ENCODE measurements around the gene RBM23. TPM values are rescaled to one million over a fixed set of nuclear protein-coding genes. Genes with fewer than 3 reads are reported as not detected.

Gene RBM23
- total RNA-seq, 4 donors from 2014 or later = 81.9 to 633 (median 298) TPM

GRCh38 chr14:22905627-22906026 lies 13.3 kb downstream of the RBM23 start:
- no peak for DNase-seq (ENCODE audit: low spot score in 2 of 2)

GRCh38 chr14:22903742-22904087 lies 15.2 kb downstream of the RBM23 start:
- Histone ChIP-seq H3K9me3 (no peaks in the 10 kb centered on the region), H3K27me3 (no peaks in the 10 kb centered on the region), H3K27ac (no peak overlapping the region), H3K36me3 (peaks cover 2 to 85% (median 7%) of the 10 kb centered on the region in 3 donors), H3K4me3 (no peak overlapping the region), H3K4me1 (peaks cover 0 to 8% (median 0%) of the 10 kb centered on the region in 4 donors)
- no peak for DNase-seq (ENCODE audit: low spot score in 2 of 2)
- WGBS, 2 donors = 75 to 86% methylated on average over 2 of the region's 2 CpGs
- no peak for TF ChIP-seq EP300 (IDR thresholded peaks at IDR 0.05)
- no peak for TF ChIP-seq CTCF (IDR thresholded peaks at IDR 0.05)
- no peak for TF ChIP-seq POLR2A (IDR thresholded peaks at IDR 0.05)

More at GRCh38 chr14:22905627-22906026, 13.3 kb downstream of the RBM23 start:
- Histone ChIP-seq H3K27me3 (no peaks in the 10 kb centered on the region), H3K4me1 (no peaks in the 10 kb centered on the region), H3K4me3 (no peak overlapping the region), H3K9me3 (no peaks in the 10 kb centered on the region), H3K36me3 (peaks cover 2 to 100% (median 16%) of the 10 kb centered on the region in 3 donors), H3K27ac (no peak overlapping the region)
- WGBS, 2 donors = 85 to 96% methylated on average over 4 of the region's 4 CpGs
- no peak for TF ChIP-seq POLR2A (IDR thresholded peaks at IDR 0.05)
- TF ChIP-seq CTCF (IDR thresholded peaks at IDR 0.05) = no peak

GRCh38 chr14:22901799-22902198 lies 17.1 kb downstream of the RBM23 start:
- Histone ChIP-seq H3K36me3 (peaks cover 2 to 71% (median 7%) of the 10 kb centered on the region in 3 donors), H3K27me3 (no peaks in the 10 kb centered on the region), H3K9me3 (no peaks in the 10 kb centered on the region), H3K4me3 (no peak overlapping the region), H3K27ac (no peak overlapping the region), H3K4me1 (peaks cover 0 to 8% (median 0%) of the 10 kb centered on the region in 4 donors)
- no peak for TF ChIP-seq EP300 (IDR thresholded peaks at IDR 0.05)
- no peak for TF ChIP-seq POLR2A (IDR thresholded peaks at IDR 0.05)
- TF ChIP-seq CTCF (IDR thresholded peaks at IDR 0.05) = no peak
- no peak for DNase-seq (ENCODE audit: low spot score in 2 of 2)
- WGBS, 2 donors = 83 to 93% methylated on average over 7 of the region's 7 CpGs

- peak overlapping the region in 1 of 4 donors; percentile 46 for H3K27ac ChIP-seq
- peak in 1 of 2 donors; percentile 78 for DNase-seq (ENCODE audit: low spot score in 2 of 2)
- H3K27me3 ChIP-seq = no peaks in the 10 kb centered on the region
- peaks cover 0 to 56% (median 2%) of the 10 kb centered on the region in 3 donors for H3K36me3 ChIP-seq
- peaks cover 0 to 8% (median 0%) of the 10 kb centered on the region in 4 donors for H3K4me1 ChIP-seq
- no peak overlapping the region for H3K4me3 ChIP-seq
- WGBS, 2 donors = 27 to 33% methylated on average over 3 of the region's 3 CpGs
- no peak for TF ChIP-seq POLR2A (IDR thresholded peaks at IDR 0.05)
- no peak for TF ChIP-seq EP300 (IDR thresholded peaks at IDR 0.05)
- peak in 4 of 5 experiments; percentile 10 to 58 (median 51) for TF ChIP-seq CTCF (IDR thresholded peaks at IDR 0.05)
- no peaks in the 10 kb centered on the region for H3K9me3 ChIP-seq
Measured at GRCh38 chr14:22900081-22900799, 18.7 kb downstream of the RBM23 start.

GRCh38 chr14:22898302-22899090 lies 20.5 kb downstream of the RBM23 start:
- 61 to 63% methylated on average over 8 of the region's 8 CpGs for WGBS, 2 donors
- no peaks in the 10 kb centered on the region for H3K27me3 ChIP-seq
- H3K4me3 ChIP-seq = no peak overlapping the region
- no peak overlapping the region for H3K27ac ChIP-seq
- no peaks in the 10 kb centered on the region for H3K9me3 ChIP-seq
- TF ChIP-seq EP300 (IDR thresholded peaks at IDR 0.05) = no peak
- TF ChIP-seq CTCF (IDR thresholded peaks at IDR 0.05) = no peak
- TF ChIP-seq POLR2A (IDR thresholded peaks at IDR 0.05) = no peak
- peaks cover 0 to 8% (median 0%) of the 10 kb centered on the region in 4 donors for H3K4me1 ChIP-seq
- no peak for DNase-seq (ENCODE audit: low spot score in 2 of 2)
- H3K36me3 ChIP-seq = peaks cover 0 to 39% (median 0%) of the 10 kb centered on the region in 3 donors
